DND-41 (cell line): Measurements from ENCODE around the gene EAPP.
"Not testable (repeated sequence)": the region's sequence is repeated elsewhere in the genome, so short reads cannot be mapped to it uniquely, and the experiment has no call there.

ENCODE experiments used
- ATAC-seq: fragments of 200-7000 bp; cut with Tn5 transposase; 3 replicates; pipeline ENCODE4 v1.9.1; 2021; ENCODE audit warnings: low read depth; ENCODE audit not compliant: insufficient read depth
- DNase-seq: peaks from one replicate; pipeline ENCODE4 v3.0.0-alpha.2; 2020
- H2AFZ ChIP-seq: 2 replicates; pipeline ENCODE4 v1.6.0; 2012; ENCODE audit warnings: low read depth, low read length
- H3K27ac ChIP-seq: 2 replicates; pipeline ENCODE4 v1.5.1; 2012; ENCODE audit warnings: low read length, inconsistent platforms
- H3K27me3 ChIP-seq: fragments of 200-600 bp; sonication (generic); 2 replicates; pipeline ENCODE4 v1.6.0; 2012; ENCODE audit warnings: low read length, mild to moderate bottlenecking, inconsistent platforms; ENCODE audit not compliant: insufficient read depth, poor library complexity
- H3K36me3 ChIP-seq: 2 replicates; pipeline ENCODE4 v1.5.1; 2012; ENCODE audit warnings: low read length, inconsistent platforms; ENCODE audit not compliant: insufficient read depth
- H3K4me1 ChIP-seq: 2 replicates; pipeline ENCODE4 v1.5.1; 2012; ENCODE audit warnings: mild to moderate bottlenecking, low read length; ENCODE audit not compliant: insufficient read depth
- H3K4me2 ChIP-seq: 2 replicates; pipeline ENCODE4 v1.6.0; 2012; ENCODE audit warnings: mild to moderate bottlenecking, moderate library complexity, low read length, inconsistent platforms; ENCODE audit not compliant: insufficient read depth
- H3K4me3 ChIP-seq, 2 experiments: fragments of 200-600 bp in 1 of 2; shearing (Covaris generic) in 1 of 2; 2 replicates each; pipeline ENCODE4 v1.5.1; 2012 to 2016; ENCODE audit warnings: inconsistent platforms in 2 of 2, low read length in 2 of 2, mild to moderate bottlenecking in 2 of 2, low read depth in 1 of 2, moderate library complexity in 1 of 2
- H3K79me2 ChIP-seq: 2 replicates; pipeline ENCODE4 v1.6.0; 2012; ENCODE audit warnings: low read length, inconsistent platforms; ENCODE audit not compliant: insufficient read depth
- H3K9ac ChIP-seq: 2 replicates; pipeline ENCODE4 v1.6.0; 2012; ENCODE audit warnings: low read depth, mild to moderate bottlenecking, inconsistent platforms, low read length, moderate library complexity
- H3K9me3 ChIP-seq: 2 replicates; pipeline ENCODE4 v1.5.1; 2012; ENCODE audit warnings: low read length, moderate library complexity, mild to moderate bottlenecking, inconsistent platforms; ENCODE audit not compliant: insufficient read depth, severe bottlenecking
- H4K20me1 ChIP-seq: 2 replicates; pipeline ENCODE4 v1.6.0; 2012; ENCODE audit warnings: low read length; ENCODE audit not compliant: insufficient read depth
- EZH2 ChIP-seq: IDR thresholded peaks from 3 replicates; pipeline ENCODE4 v1.6.1; 2012; ENCODE audit warnings: borderline replicate concordance, low read depth, mild to moderate bottlenecking, moderate library complexity, low read length, inconsistent platforms; ENCODE audit not compliant: severe bottlenecking
- TF ChIP-seq, protein P1 (sequence below): IDR thresholded peaks from 2 replicates; pipeline ENCODE4 v1.5.1; 2012; ENCODE audit warnings: borderline replicate concordance, low read length, moderate library complexity, mild to moderate bottlenecking; ENCODE audit not compliant: poor library complexity, severe bottlenecking; ENCODE audit errors: extremely low read depth

Gene EAPP

DNA sequence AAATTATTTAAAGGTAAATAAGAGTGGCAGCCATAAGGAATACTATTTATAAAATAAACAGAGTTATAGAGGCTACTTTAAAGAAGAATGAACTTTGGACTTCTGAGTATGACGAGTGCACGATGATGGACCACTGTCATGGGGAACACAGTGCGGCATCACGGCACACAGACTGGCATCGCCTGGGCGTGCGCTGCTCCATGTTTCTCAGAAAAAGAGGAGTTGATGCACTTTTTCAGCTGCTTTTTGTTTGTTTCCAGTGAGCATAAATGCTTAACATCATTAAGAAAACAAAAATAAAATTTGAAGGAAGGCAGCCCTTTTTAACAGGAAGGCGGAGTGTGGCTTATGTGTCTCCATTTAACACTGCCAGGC is 23.3 kb upstream of the EAPP start:
- Histone ChIP-seq H3K4me3 (no peak overlapping the region), H3K9me3 (no peaks in the 10 kb centered on the region), H3K27me3 (no peaks in the 10 kb centered on the region), H3K79me2 (no peaks in the 10 kb centered on the region), H3K4me2 (no peak overlapping the region), H3K27ac (no peak overlapping the region), H3K4me1 (no peaks in the 10 kb centered on the region), H3K9ac (no peak overlapping the region), H3K36me3 (peaks cover 46% of the 10 kb centered on the region), H4K20me1 (no peaks in the 10 kb centered on the region), H2AFZ (no peak overlapping the region)
- no peak for ATAC-seq
- no peak for DNase-seq
- no peak for TF ChIP-seq EZH2
- TF ChIP-seq, protein P1, sequence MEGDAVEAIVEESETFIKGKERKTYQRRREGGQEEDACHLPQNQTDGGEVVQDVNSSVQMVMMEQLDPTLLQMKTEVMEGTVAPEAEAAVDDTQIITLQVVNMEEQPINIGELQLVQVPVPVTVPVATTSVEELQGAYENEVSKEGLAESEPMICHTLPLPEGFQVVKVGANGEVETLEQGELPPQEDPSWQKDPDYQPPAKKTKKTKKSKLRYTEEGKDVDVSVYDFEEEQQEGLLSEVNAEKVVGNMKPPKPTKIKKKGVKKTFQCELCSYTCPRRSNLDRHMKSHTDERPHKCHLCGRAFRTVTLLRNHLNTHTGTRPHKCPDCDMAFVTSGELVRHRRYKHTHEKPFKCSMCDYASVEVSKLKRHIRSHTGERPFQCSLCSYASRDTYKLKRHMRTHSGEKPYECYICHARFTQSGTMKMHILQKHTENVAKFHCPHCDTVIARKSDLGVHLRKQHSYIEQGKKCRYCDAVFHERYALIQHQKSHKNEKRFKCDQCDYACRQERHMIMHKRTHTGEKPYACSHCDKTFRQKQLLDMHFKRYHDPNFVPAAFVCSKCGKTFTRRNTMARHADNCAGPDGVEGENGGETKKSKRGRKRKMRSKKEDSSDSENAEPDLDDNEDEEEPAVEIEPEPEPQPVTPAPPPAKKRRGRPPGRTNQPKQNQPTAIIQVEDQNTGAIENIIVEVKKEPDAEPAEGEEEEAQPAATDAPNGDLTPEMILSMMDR: no peak

DNA sequence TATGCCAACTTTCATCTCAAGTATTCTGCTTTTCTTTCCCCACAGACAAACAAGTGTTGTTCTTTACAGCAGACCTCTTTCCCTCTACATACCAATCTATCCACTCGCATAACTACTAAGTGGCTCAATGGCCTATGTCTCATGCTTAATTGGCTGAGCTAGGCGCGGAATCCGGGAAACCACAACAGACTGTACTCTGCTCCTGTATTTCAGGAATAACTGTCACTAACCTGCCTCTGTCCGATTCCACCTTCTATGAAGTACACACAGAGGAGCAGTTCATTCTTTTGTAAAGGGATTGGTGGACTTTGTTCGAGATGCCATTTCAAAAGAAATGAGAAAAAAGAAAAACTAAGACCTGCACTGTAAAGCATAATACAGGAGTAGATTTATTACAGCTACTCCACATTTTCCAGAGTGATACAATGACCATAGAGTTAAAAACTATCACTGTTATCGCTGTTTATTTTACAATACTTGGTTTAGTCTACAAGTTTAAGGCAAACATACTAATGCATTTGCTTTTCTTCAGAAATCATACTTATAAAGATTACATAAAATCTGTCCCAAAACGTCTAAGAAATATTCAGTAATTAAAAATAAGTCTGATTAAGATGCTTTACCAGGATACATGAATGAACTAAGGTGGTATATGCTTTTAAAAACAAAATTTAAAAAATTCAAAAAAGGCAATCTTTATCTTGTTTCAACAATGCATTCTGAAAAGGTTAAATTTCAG is 22.7 kb upstream of the EAPP start:
- H3K27ac ChIP-seq, DNase-seq, H2AFZ ChIP-seq, ATAC-seq, H4K20me1 ChIP-seq, H3K4me1 ChIP-seq, H3K4me3 ChIP-seq, H3K27me3 ChIP-seq, H3K9ac ChIP-seq, H3K9me3 ChIP-seq, H3K79me2 ChIP-seq, H3K4me2 ChIP-seq: not testable (repeated sequence)
- H3K36me3 ChIP-seq: peaks cover 40% of the 10 kb centered on the region

DNA sequence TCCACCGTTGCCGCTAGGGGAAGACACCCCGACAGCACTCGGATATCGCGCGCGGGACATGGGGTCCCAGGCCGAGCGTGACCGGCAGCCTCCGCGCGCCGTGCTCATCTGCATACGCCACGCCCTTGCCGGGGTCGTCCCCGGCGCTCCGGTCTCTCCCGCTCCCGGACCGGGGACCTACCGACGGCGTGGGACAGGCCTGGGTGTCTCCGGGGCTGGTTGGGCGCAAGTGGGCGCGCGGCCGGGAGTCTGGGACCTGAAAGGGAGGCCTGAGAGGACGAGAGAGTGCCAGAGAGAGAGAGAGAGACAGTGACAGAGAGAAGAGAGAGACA is 17.0 kb upstream of the EAPP start:
- not testable (repeated sequence) for H3K27ac ChIP-seq, H3K9ac ChIP-seq, H3K4me2 ChIP-seq, H3K36me3 ChIP-seq, H4K20me1 ChIP-seq, H3K27me3 ChIP-seq, H3K9me3 ChIP-seq, H3K79me2 ChIP-seq, H2AFZ ChIP-seq, H3K4me3 ChIP-seq, DNase-seq
- H3K4me1 ChIP-seq: peaks cover 12% of the 10 kb centered on the region
- peak; percentile 59 for ATAC-seq

DNA sequence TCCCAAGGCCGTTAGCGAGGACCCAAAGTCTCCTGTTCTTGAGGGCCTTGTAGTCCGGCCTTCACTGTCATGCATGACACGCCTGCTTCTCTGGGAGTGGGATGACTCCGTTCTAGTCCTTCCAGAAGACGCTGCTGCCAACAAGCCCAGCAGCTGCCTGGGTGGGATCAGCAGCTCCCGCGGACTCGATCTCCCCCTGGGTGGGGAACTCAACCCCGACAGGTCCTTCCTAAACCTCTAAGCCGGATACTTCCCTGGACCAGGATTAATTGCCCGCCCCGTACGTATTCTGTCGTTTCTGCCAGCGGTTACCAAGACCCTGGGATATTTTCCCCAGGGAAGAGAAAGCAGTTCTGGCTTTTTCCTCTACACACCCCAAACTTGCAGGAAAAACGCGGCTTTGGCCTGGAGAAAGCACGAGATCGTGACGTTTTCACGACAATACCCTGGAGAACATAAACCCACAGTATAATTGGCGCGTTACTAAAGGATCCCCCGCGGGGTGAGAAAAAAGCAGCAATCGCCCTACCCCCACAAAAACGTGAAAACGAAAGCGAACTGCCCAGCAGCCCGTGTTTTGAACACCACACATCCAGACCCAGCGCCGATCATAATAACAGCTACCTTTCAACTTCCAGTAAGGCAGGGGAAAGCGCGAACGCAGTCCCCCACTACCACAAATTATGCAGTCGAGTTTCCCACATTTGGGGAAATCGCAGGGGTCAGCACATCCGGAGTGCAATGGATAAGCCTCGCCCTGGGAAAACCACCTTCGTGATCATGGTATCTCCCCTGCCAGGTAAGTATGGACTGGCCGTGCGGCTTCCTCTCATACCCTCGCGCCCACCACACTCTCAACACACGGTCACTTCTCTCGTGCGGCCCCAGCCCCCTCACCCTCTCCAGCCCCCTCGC is 16.3 kb upstream of the EAPP start:
- not testable (repeated sequence) for H3K9me3 ChIP-seq, H3K4me3 ChIP-seq, H3K4me2 ChIP-seq, H3K79me2 ChIP-seq, H3K27me3 ChIP-seq, H2AFZ ChIP-seq, H3K27ac ChIP-seq, H3K9ac ChIP-seq, DNase-seq, H3K36me3 ChIP-seq, H4K20me1 ChIP-seq
- ATAC-seq: peak; percentile 80
- peaks cover 12% of the 10 kb centered on the region for H3K4me1 ChIP-seq
